IPS DF 6.9 (cell line): ENCODE measurements around the gene AGO1.
"Not testable (repeated sequence)": the region's sequence is repeated elsewhere in the genome, so short reads cannot be mapped to it uniquely, and the experiment has no call there.

Source experiments
- DNase-seq: peaks from one replicate; pipeline ENCODE4 v3.0.0-alpha.2; 2013; ENCODE audit warnings: low read depth, low spot score
- H3K27ac ChIP-seq: one replicate; pipeline ENCODE4 v1.5.1; 2013; ENCODE audit warnings: low read length, control low read depth
- H3K27me3 ChIP-seq: 2 replicates; pipeline ENCODE4 v1.6.1; 2013; ENCODE audit warnings: mild to moderate bottlenecking, low read length; ENCODE audit not compliant: control insufficient read depth, insufficient read depth
- H3K36me3 ChIP-seq: 2 replicates; pipeline ENCODE4 v1.6.1; 2013; ENCODE audit warnings: low read length; ENCODE audit not compliant: control insufficient read depth, insufficient read depth
- H3K4me1 ChIP-seq: 2 replicates; pipeline ENCODE4 v1.6.1; 2013; ENCODE audit warnings: low read length; ENCODE audit not compliant: control insufficient read depth, insufficient read depth
- H3K4me3 ChIP-seq: 2 replicates; pipeline ENCODE4 v1.5.1; 2013; ENCODE audit warnings: mild to moderate bottlenecking, low read length
- H3K9me3 ChIP-seq: 2 replicates; pipeline ENCODE4 v1.6.1; 2013; ENCODE audit warnings: low read length, inconsistent platforms; ENCODE audit not compliant: control insufficient read depth, insufficient read depth
- WGBS: extraction: QIAGEN DNeasy Blood & Tissue Kit; methylation state at CpG from one replicate; pipeline ENCODE4 v1.1.7; 2013; ENCODE audit warnings: mixed read lengths, missing lambda C conversion rate; ENCODE audit not compliant: insufficient read length, insufficient coverage; 5-methylcytosine and 5-hydroxymethylcytosine counted together

Gene AGO1

DNA sequence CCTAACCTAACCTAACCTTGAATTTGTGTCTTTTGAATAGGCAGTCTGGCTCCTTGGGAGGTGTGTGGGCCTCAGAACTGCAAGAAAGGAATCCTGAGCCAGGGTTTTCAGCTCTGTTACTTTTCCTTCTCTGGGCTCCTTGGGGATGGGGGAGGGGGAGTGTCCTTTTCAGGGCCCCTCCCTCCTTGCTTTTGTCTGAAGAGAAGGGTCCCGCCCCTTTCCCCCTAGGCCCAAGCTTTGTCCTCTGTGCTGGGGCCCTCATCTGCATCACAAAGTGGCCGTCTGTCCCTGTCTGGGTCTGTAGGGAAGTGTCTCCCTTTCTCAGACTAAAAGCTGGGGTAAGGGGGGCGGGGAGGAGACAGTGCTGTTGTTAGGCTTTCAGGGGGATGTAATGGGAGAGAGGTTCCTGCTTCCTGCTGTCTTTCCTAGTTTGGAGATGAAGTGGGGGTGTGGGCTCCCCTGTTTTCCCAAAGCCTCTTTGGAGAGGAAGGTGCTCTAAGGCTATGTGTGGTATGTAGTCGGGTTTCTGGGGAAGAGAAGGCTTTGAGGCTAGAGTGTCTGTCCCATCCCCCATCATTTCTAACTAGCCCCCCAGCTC is 3.1 kb downstream of the AGO1 start:
- H3K27ac ChIP-seq, result no peak overlapping the region
- no CpG with 5 or more reads among the region's 4 CpGs for WGBS
- H3K27me3 ChIP-seq, result no peaks in the 10 kb centered on the region
- H3K4me3 ChIP-seq, result peak overlapping the region; percentile 10; the same call in 1 of the 2 replicates
- DNase-seq, result peak; percentile 94
- H3K36me3 ChIP-seq, result no peaks in the 10 kb centered on the region; the same call in 1 of the 2 replicates
- H3K4me1 ChIP-seq, result peaks cover 13% of the 10 kb centered on the region
- H3K9me3 ChIP-seq, result no peaks in the 10 kb centered on the region

DNA sequence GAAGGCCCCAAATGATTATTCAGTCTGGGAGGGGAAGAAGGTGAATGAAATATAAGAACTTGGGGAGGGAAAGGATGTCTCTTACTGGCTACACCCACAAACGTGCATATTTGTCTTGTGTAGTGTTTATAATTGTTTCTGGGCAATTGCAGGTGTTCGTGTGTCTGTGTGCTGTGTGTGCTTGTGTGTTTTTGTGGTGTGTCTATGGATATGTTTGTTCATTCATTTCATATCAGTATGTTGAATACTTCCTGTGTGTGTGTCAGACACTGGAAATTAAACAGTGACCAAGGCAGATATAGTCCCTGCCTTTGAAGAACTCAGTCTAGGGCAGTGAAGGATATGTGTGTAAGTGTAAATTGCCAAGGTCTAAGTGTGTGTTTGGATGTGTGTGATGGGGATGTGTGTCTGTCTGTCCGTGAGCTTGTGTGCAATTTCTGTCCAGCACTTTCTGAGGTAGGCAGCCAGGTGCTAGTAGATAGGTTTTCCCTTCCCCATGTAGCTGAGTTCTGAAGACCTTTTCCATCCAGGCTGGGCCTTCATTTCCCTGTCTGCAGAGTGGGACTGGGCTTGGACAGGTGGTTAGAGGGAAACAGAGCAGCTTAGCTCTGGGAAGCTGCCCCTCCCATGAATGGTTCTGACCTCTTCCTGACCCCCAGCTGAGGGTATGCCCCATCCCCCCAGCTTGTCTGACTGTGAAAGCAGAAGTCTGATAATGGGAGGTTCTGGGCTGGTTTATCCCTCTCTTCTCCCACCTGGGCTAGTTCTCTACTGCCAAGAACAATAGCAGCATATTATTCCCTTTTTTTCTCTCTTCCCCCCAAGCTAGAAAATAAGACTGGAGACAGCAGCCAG is 3.8 kb downstream of the AGO1 start:
- no peaks in the 10 kb centered on the region for H3K27me3 ChIP-seq
- H3K27ac ChIP-seq, result no peak overlapping the region
- no peak overlapping the region for H3K4me3 ChIP-seq
- no CpG with 5 or more reads among the region's 3 CpGs for WGBS
- no peak for DNase-seq
- no peaks in the 10 kb centered on the region for H3K9me3 ChIP-seq
- H3K36me3 ChIP-seq, result peaks cover under 1% of the 10 kb centered on the region; the same call in 1 of the 2 replicates
- H3K4me1 ChIP-seq, result peaks cover 13% of the 10 kb centered on the region

DNA sequence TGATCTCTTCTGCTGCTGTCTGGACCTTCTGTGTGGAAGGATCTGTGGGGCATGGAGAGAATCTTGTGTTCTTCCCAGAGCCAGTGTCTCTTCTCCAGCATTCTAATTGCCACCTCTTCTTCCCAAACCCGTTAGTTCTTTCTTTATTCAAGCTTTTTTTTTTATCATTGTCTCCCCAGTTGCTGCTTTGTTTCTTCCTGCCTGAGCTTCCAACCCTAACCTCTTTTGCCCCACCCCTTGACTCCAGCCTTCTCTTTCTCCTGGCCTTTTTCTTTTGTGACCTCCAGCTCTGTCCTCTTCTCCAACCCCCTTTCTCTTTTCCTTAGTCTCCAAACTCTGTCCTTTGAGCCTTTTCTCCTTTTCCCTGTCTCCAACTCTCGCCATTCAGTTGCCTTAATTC is 4.5 kb downstream of the AGO1 start:
- Histone ChIP-seq H3K36me3 (peaks cover 6% of the 10 kb centered on the region; the same call in 1 of the 2 replicates), H3K27me3 (no peaks in the 10 kb centered on the region), H3K4me3 (no peak overlapping the region), H3K4me1 (peaks cover 12% of the 10 kb centered on the region), H3K9me3 (no peaks in the 10 kb centered on the region), H3K27ac (no peak overlapping the region)
- no CpG with 5 or more reads among the region's 2 CpGs for WGBS
- no peak for DNase-seq

DNA sequence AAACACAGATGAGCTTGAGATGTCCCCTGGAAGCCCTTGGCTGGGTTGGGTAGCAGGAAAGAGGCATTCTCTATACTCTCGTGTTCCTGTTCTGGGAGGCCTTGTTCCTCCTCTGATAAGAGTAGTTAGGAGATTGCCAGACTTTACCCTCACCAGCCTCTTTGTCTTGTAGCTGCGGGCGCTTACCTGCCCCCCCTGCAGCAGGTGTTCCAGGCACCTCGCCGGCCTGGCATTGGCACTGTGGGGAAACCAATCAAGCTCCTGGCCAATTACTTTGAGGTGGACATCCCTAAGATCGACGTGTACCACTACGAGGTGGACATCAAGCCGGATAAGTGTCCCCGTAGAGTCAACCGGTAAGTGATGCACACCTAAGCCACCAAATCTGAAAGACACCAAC is 5.2 kb downstream of the AGO1 start:
- WGBS, result no CpG with 5 or more reads among the region's 11 CpGs
- H3K4me1 ChIP-seq, result peaks cover 11% of the 10 kb centered on the region
- H3K27ac ChIP-seq, result no peak overlapping the region
- no peak for DNase-seq
- peaks cover 13% of the 10 kb centered on the region for H3K36me3 ChIP-seq
- no peaks in the 10 kb centered on the region for H3K9me3 ChIP-seq
- no peak overlapping the region for H3K4me3 ChIP-seq
- H3K27me3 ChIP-seq, result no peaks in the 10 kb centered on the region

DNA sequence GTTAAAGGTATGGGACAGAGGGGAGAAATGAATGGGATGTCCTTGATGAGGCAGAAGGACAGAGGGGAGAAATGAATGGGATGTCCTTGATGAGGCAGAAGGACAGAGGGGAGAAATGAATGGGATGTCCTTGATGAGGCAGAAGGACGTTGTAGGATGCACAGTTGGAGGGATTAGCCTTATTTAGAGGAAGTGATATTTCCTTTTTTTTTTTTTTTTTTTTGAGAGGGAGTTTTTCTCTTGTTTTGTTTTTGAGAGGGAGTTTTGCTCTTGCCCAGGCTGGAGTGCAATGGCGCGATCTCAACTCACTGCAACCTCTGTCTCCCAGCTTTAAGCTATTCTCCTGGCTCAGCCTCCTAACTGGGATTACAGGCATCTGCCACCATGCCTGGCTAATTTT is 6.0 kb downstream of the AGO1 start:
- not testable (repeated sequence) for H3K27ac ChIP-seq, H3K4me3 ChIP-seq, H3K27me3 ChIP-seq, DNase-seq, H3K9me3 ChIP-seq
- peaks cover 20% of the 10 kb centered on the region for H3K36me3 ChIP-seq
- H3K4me1 ChIP-seq, result peaks cover 11% of the 10 kb centered on the region
- WGBS, result no CpG with 5 or more reads among the region's 3 CpGs

DNA sequence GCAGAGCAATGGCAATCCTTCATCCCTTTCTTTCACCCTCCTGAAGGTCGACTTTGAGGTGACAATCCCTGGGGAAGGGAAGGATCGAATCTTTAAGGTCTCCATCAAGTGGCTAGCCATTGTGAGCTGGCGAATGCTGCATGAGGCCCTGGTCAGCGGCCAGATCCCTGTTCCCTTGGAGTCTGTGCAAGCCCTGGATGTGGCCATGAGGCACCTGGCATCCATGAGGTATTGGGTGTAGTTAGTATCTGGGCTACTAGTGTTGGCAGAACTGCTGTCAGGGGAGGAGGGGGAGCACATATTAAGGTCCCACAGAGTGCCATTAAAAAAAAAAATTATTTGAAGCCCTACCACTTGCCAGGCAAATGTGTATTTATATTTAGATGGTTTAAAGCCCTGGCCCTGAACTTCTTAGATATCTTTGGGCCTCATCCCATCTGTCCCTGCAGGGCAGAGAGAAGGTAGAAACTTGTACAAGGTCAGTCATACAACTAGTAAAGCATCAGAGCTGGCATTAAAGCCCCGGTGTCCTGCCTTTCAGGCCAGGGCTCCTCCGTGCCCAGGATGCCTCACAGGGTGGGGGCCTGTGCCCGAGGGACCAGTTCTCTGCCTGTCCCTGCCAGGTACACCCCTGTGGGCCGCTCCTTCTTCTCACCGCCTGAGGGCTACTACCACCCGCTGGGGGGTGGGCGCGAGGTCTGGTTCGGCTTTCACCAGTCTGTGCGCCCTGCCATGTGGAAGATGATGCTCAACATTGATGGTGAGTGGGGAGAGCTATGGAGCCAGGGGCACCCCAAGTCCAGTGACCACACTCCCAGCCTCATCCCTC is 10.3 kb downstream of the AGO1 start:
- Histone ChIP-seq H3K27ac (no peak overlapping the region), H3K4me1 (no peaks in the 10 kb centered on the region; the same call in 1 of the 2 replicates), H3K4me3 (no peak overlapping the region), H3K36me3 (peaks cover 28% of the 10 kb centered on the region), H3K27me3 (no peaks in the 10 kb centered on the region), H3K9me3 (no peaks in the 10 kb centered on the region)
- WGBS, result no CpG with 5 or more reads among the region's 14 CpGs
- no peak for DNase-seq

DNA sequence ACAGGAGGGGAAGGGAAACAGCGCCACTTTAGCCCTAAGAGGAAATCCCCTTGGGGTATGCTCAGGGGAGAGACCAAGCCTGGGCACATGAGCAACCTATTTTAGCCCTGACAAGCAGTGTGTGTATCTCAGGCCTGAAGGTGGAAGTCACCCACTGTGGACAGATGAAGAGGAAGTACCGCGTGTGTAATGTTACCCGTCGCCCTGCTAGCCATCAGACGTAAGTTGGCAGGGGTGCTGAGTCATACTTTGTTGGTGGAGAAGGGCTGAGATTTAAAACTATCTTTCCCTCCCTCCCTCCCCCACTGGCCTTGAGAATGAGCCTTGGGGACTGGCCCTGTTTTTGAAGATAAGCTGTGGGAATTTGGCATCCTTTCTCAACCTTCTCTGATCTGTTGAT is 11.2 kb downstream of the AGO1 start:
- Histone ChIP-seq H3K27ac (no peak overlapping the region), H3K9me3 (no peaks in the 10 kb centered on the region), H3K27me3 (no peaks in the 10 kb centered on the region), H3K36me3 (peaks cover 28% of the 10 kb centered on the region), H3K4me1 (no peaks in the 10 kb centered on the region; the same call in 1 of the 2 replicates), H3K4me3 (no peak overlapping the region)
- no peak for DNase-seq
- no CpG with 5 or more reads among the region's 6 CpGs for WGBS

DNA sequence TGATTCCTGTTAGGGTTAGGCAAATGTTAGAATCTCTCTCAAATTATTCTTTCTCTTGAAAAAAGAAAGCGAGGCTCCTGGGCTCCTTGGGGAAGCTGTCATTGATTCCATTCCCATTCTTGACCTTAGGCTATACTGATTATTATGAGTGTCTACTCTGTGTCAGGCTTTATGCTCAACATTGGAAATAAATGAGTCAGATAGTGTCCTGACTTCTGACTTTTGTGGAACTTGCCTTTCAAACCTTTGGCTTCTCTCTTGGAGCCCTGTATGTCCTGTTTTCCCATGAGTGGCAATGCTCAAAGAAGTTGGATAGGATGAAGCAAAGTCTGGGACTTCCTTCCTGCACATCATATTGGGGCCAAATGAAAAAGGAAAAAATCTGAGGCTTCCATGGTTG is 11.6 kb downstream of the AGO1 start:
- DNase-seq, result no peak
- WGBS, result no CpG with 5 or more reads among the region's 1 CpG
- H3K27ac ChIP-seq, result no peak overlapping the region
- peaks cover 28% of the 10 kb centered on the region for H3K36me3 ChIP-seq
- H3K4me3 ChIP-seq, result no peak overlapping the region
- H3K27me3 ChIP-seq, result no peaks in the 10 kb centered on the region
- no peaks in the 10 kb centered on the region for H3K9me3 ChIP-seq
- H3K4me1 ChIP-seq, result no peaks in the 10 kb centered on the region; the same call in 1 of the 2 replicates

DNA sequence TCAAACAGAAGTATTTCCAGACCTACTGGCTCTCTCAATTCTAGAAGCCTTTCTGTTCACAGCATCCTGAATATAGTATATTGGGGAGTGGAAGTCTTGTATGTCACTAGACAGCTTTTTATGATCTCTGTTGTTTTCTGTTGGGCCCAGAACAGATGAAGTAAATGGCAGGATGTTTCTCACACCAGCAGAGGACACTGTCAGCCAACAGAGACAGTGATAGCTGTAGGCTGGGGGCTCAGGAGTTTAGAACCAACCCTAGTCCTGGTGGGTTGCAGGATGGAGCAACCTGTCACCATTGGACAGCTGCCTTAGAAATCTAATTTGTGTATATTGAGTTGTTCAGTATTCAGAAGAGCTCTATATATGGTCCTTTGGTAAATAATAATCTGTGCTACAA is 16.9 kb downstream of the AGO1 start:
- H3K36me3 ChIP-seq, result peaks cover 13% of the 10 kb centered on the region; the same call in 1 of the 2 replicates
- no peak for DNase-seq

DNA sequence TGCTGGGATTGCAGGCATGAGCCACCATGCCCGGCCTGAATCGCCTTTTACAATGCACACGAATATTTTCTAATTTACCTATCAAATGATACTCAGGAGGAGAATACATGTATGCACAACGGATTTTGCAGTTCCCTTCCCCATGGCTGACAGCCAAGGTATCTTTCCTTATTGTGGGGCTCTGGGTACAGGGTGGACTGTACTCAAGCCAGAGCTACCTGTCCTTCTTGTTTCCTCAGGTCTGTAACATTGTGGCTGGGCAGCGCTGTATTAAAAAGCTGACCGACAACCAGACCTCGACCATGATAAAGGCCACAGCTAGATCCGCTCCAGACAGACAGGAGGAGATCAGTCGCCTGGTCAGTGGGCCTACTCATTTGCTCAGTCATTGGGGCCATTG is 18.2 kb downstream of the AGO1 start:
- Histone ChIP-seq H3K27ac (no peak overlapping the region), H3K36me3 (peaks cover 9% of the 10 kb centered on the region; the same call in 1 of the 2 replicates), H3K9me3 (no peaks in the 10 kb centered on the region), H3K27me3 (no peaks in the 10 kb centered on the region), H3K4me3 (no peak overlapping the region), H3K4me1 (no peaks in the 10 kb centered on the region)
- DNase-seq, result no peak
- no CpG with 5 or more reads among the region's 9 CpGs for WGBS

More for the DNA sequence above, 16.9 kb downstream of the AGO1 start:
- Histone ChIP-seq H3K4me3 (no peak overlapping the region), H3K27ac (no peak overlapping the region), H3K9me3 (no peaks in the 10 kb centered on the region), H3K4me1 (no peaks in the 10 kb centered on the region), H3K27me3 (no peaks in the 10 kb centered on the region)
